Trophoblast cell (in vitro differentiated cells and primary cell): ENCODE measurements around the gene CD300H.

ENCODE experiments used
- DNase-seq, 2 donors: peaks; one replicate each; pipeline ENCODE4 v3.0.0-alpha.2; 2016
- H2AFZ ChIP-seq: 2 replicates; pipeline ENCODE4 v1.6.1; 2013; ENCODE audit warnings: low read length, moderate library complexity, mild to moderate bottlenecking; ENCODE audit not compliant: insufficient read depth, poor library complexity
- H2AK5ac ChIP-seq: 2 replicates; pipeline ENCODE4 v1.6.1; 2013; ENCODE audit warnings: mild to moderate bottlenecking, low read length
- H2BK120ac ChIP-seq: 2 replicates; pipeline ENCODE4 v1.6.1; 2013; ENCODE audit warnings: low read length, mild to moderate bottlenecking, moderate library complexity; ENCODE audit not compliant: insufficient read depth, poor library complexity
- H2BK12ac ChIP-seq: 2 replicates; pipeline ENCODE4 v1.6.1; 2013; ENCODE audit warnings: mild to moderate bottlenecking, low read length, moderate library complexity
- H2BK5ac ChIP-seq: 2 replicates; pipeline ENCODE4 v1.6.1; 2013; ENCODE audit warnings: low read length, low read depth, moderate library complexity, mild to moderate bottlenecking; ENCODE audit not compliant: poor library complexity
- H3K14ac ChIP-seq: 2 replicates; pipeline ENCODE4 v1.6.1; 2013; ENCODE audit warnings: mild to moderate bottlenecking, low read length
- H3K18ac ChIP-seq: 2 replicates; pipeline ENCODE4 v1.6.1; 2013; ENCODE audit warnings: mild to moderate bottlenecking, low read length
- H3K23ac ChIP-seq: 2 replicates; pipeline ENCODE4 v1.6.1; 2013; ENCODE audit warnings: low read length
- H3K27ac ChIP-seq: 2 replicates; pipeline ENCODE4 v1.5.1; 2013; ENCODE audit warnings: low read depth, mild to moderate bottlenecking, inconsistent platforms, low read length, moderate library complexity
- H3K27me3 ChIP-seq: 2 replicates; pipeline ENCODE4 v1.6.1; 2013; ENCODE audit warnings: inconsistent platforms, mild to moderate bottlenecking, low read length, moderate library complexity; ENCODE audit not compliant: insufficient read depth
- H3K36me3 ChIP-seq, 2 experiments: 1 replicate in 1 of 2; 2 replicates in 1 of 2; pipeline ENCODE4 v1.6.1; 2013; ENCODE audit warnings: low read length in 2 of 2, mild to moderate bottlenecking in 2 of 2, moderate library complexity in 1 of 2; ENCODE audit not compliant: insufficient read depth in 2 of 2, control insufficient read depth in 1 of 2
- H3K4ac ChIP-seq: 2 replicates; pipeline ENCODE4 v1.6.1; 2013; ENCODE audit warnings: low read depth, mild to moderate bottlenecking, low read length, moderate library complexity
- H3K4me1 ChIP-seq, 2 experiments: 1 replicate in 1 of 2; 2 replicates in 1 of 2; pipeline ENCODE4 v1.6.1; 2013; ENCODE audit warnings: low read length in 2 of 2, mild to moderate bottlenecking in 2 of 2, moderate library complexity in 1 of 2; ENCODE audit not compliant: insufficient read depth in 2 of 2, control insufficient read depth in 1 of 2
- H3K4me2 ChIP-seq: 2 replicates; pipeline ENCODE4 v1.6.1; 2013; ENCODE audit warnings: inconsistent platforms, mild to moderate bottlenecking, low read length, moderate library complexity
- H3K4me3 ChIP-seq: 2 replicates; pipeline ENCODE4 v1.5.1; 2013; ENCODE audit warnings: mild to moderate bottlenecking, low read depth, low read length, inconsistent platforms
- H3K79me1 ChIP-seq: one replicate; pipeline ENCODE4 v1.6.1; 2013; ENCODE audit warnings: low read length
- H3K79me2 ChIP-seq: 2 replicates; pipeline ENCODE4 v1.6.1; 2013; ENCODE audit warnings: low read length, mild to moderate bottlenecking; ENCODE audit not compliant: control insufficient read depth, insufficient read depth, poor library complexity
- H3K9ac ChIP-seq: 2 replicates; pipeline ENCODE4 v1.6.1; 2013; ENCODE audit warnings: mild to moderate bottlenecking, low read length
- H3K9me3 ChIP-seq: 2 replicates; pipeline ENCODE4 v1.6.1; 2013; ENCODE audit warnings: low read depth, mild to moderate bottlenecking, control low read depth, inconsistent platforms, low read length; ENCODE audit not compliant: insufficient read depth
- H4K12ac ChIP-seq: 2 replicates; pipeline ENCODE4 v1.6.1; 2013; ENCODE audit warnings: low read depth, mild to moderate bottlenecking, low read length, moderate library complexity
- H4K8ac ChIP-seq: 2 replicates; pipeline ENCODE4 v1.6.1; 2013; ENCODE audit warnings: low read depth, mild to moderate bottlenecking, low read length, moderate library complexity
- H4K91ac ChIP-seq: one replicate; pipeline ENCODE4 v1.6.1; 2013; ENCODE audit warnings: low read depth, mild to moderate bottlenecking, low read length, moderate library complexity
- WGBS: extraction: QIAGEN DNeasy Blood & Tissue Kit; methylation state at CpG from one replicate; pipeline ENCODE4 v1.1.7; 2013; ENCODE audit warnings: missing lambda C conversion rate; ENCODE audit not compliant: insufficient read length, insufficient coverage; ENCODE audit errors: extremely low coverage; 5-methylcytosine and 5-hydroxymethylcytosine counted together

The CD300H gene

GRCh38 chr17:74550602-74551001 lies 16.7 kb downstream of the CD300H start:
- H3K14ac ChIP-seq: no peak overlapping the region
- H4K12ac ChIP-seq: no peak overlapping the region
- no peaks in the 10 kb centered on the region for H3K4me1 ChIP-seq
- no peaks in the 10 kb centered on the region for H3K79me1 ChIP-seq
- no peaks in the 10 kb centered on the region for H3K9me3 ChIP-seq
- no peak overlapping the region for H3K18ac ChIP-seq
- no peak overlapping the region for H4K91ac ChIP-seq
- no peak overlapping the region for H2AK5ac ChIP-seq
- H2BK12ac ChIP-seq: no peak overlapping the region
- H2BK120ac ChIP-seq: no peak overlapping the region
- DNase-seq: no peak
- H2BK5ac ChIP-seq: no peak overlapping the region
- no peak overlapping the region for H3K4ac ChIP-seq
- no CpG with 5 or more reads among the region's 15 CpGs for WGBS
- no peak overlapping the region for H3K4me2 ChIP-seq
- H2AFZ ChIP-seq: no peak overlapping the region
- no peaks in the 10 kb centered on the region for H3K79me2 ChIP-seq
- H3K23ac ChIP-seq: no peak overlapping the region
- H4K8ac ChIP-seq: no peak overlapping the region
- no peaks in the 10 kb centered on the region for H3K27me3 ChIP-seq
- H3K9ac ChIP-seq: no peak overlapping the region
- H3K4me3 ChIP-seq: no peak overlapping the region
- no peaks in the 10 kb centered on the region for H3K36me3 ChIP-seq
- no peak overlapping the region for H3K27ac ChIP-seq

- Histone ChIP-seq H2AFZ (no peak overlapping the region), H3K36me3 (no peaks in the 10 kb centered on the region), H3K14ac (no peak overlapping the region), H3K79me1 (no peaks in the 10 kb centered on the region), H2BK5ac (no peak overlapping the region), H3K4ac (no peak overlapping the region), H4K12ac (no peak overlapping the region), H3K23ac (no peak overlapping the region), H2BK120ac (no peak overlapping the region), H3K18ac (no peak overlapping the region), H3K9me3 (no peaks in the 10 kb centered on the region), H2BK12ac (no peak overlapping the region), H4K8ac (no peak overlapping the region), H3K27me3 (no peaks in the 10 kb centered on the region), H2AK5ac (no peak overlapping the region), H3K4me3 (no peak overlapping the region), H3K27ac (no peak overlapping the region), H3K4me1 (no peaks in the 10 kb centered on the region), H3K79me2 (no peaks in the 10 kb centered on the region), H4K91ac (no peak overlapping the region), H3K9ac (no peak overlapping the region), H3K4me2 (no peak overlapping the region)
- WGBS: no CpG with 5 or more reads among the region's 7 CpGs
- DNase-seq: no peak
Observed at GRCh38 chr17:74549343-74549742, 18.0 kb downstream of the CD300H start.

- Histone ChIP-seq H3K4ac (no peak overlapping the region), H3K4me3 (no peak overlapping the region), H3K9me3 (no peaks in the 10 kb centered on the region), H3K18ac (no peak overlapping the region), H3K79me2 (no peaks in the 10 kb centered on the region), H2BK120ac (no peak overlapping the region), H2BK5ac (no peak overlapping the region), H3K27ac (no peak overlapping the region), H3K23ac (no peak overlapping the region), H3K4me1 (no peaks in the 10 kb centered on the region), H3K79me1 (no peaks in the 10 kb centered on the region), H4K12ac (no peak overlapping the region), H2AFZ (no peak overlapping the region), H2BK12ac (no peak overlapping the region), H3K36me3 (no peaks in the 10 kb centered on the region), H4K8ac (no peak overlapping the region), H3K9ac (no peak overlapping the region), H3K4me2 (no peak overlapping the region), H3K27me3 (no peaks in the 10 kb centered on the region), H2AK5ac (no peak overlapping the region), H4K91ac (no peak overlapping the region), H3K14ac (no peak overlapping the region)
- no CpG with 5 or more reads among the region's 3 CpGs for WGBS
- no peak for DNase-seq
Observed at GRCh38 chr17:74547736-74548135, 19.6 kb downstream of the CD300H start.

GRCh38 chr17:74547264-74547663 lies 20.0 kb downstream of the CD300H start:
- Histone ChIP-seq H4K8ac (no peak overlapping the region), H3K27me3 (no peaks in the 10 kb centered on the region), H3K18ac (no peak overlapping the region), H3K4me1 (no peaks in the 10 kb centered on the region), H3K36me3 (no peaks in the 10 kb centered on the region), H3K4me2 (no peak overlapping the region), H2BK12ac (no peak overlapping the region), H2BK5ac (no peak overlapping the region), H4K91ac (no peak overlapping the region), H3K79me2 (no peaks in the 10 kb centered on the region), H3K14ac (no peak overlapping the region), H3K9ac (no peak overlapping the region), H4K12ac (no peak overlapping the region), H3K9me3 (no peaks in the 10 kb centered on the region), H2AK5ac (no peak overlapping the region), H2AFZ (no peak overlapping the region), H3K4me3 (no peak overlapping the region), H3K79me1 (no peaks in the 10 kb centered on the region), H3K4ac (no peak overlapping the region), H3K23ac (no peak overlapping the region), H3K27ac (no peak overlapping the region), H2BK120ac (no peak overlapping the region)
- no peak for DNase-seq
- WGBS: no CpG with 5 or more reads among the region's 7 CpGs
